Liver (tissue), 9 donors: ENCODE data around the gene BID. TPM values are rescaled to one million over a fixed set of nuclear protein-coding genes. Genes with fewer than 3 reads are reported as not detected.

Experiments
- DNase-seq: peaks from one replicate; pipeline ENCODE4 v3.0.0-alpha.2; 2017; ENCODE audit warnings: low spot score
- H3K27ac ChIP-seq, 2 donors: one replicate each; pipeline ENCODE4 v1.7.0; 2013; ENCODE audit warnings: inconsistent platforms in 2 of 2, low read length in 2 of 2, control low read depth in 1 of 2, low read depth in 1 of 2, mild to moderate bottlenecking in 1 of 2
- H3K27me3 ChIP-seq, 4 donors: one replicate each; pipeline versions ENCODE4 v1.6.1 to v1.7.0; 2013; ENCODE audit warnings: low read length in 3 of 4, inconsistent platforms in 1 of 4, mild to moderate bottlenecking in 1 of 4, moderate library complexity in 1 of 4; ENCODE audit not compliant: control insufficient read depth in 4 of 4, insufficient read depth in 4 of 4
- H3K36me3 ChIP-seq, 4 donors: one replicate each; pipeline versions ENCODE4 v1.6.1 to v1.7.0; 2013; ENCODE audit warnings: low read length in 3 of 4, mild to moderate bottlenecking in 3 of 4, low read depth in 1 of 4, moderate library complexity in 1 of 4; ENCODE audit not compliant: control insufficient read depth in 4 of 4, insufficient read depth in 3 of 4
- H3K4me1 ChIP-seq, 4 donors: one replicate each; pipeline versions ENCODE4 v1.6.1 to v1.7.0; 2013; ENCODE audit warnings: low read length in 3 of 4, mild to moderate bottlenecking in 3 of 4, moderate library complexity in 1 of 4; ENCODE audit not compliant: control insufficient read depth in 4 of 4, insufficient read depth in 4 of 4
- H3K4me3 ChIP-seq, 3 donors: one replicate each; pipeline versions ENCODE4 v1.6.1 to v1.7.0; 2013; ENCODE audit warnings: low read length in 3 of 3, control low read depth in 1 of 3, low read depth in 1 of 3, mild to moderate bottlenecking in 1 of 3
- H3K9ac ChIP-seq, 2 donors: one replicate each; pipeline ENCODE4 v1.7.0; 2013; ENCODE audit warnings: low read length in 2 of 2, mild to moderate bottlenecking in 2 of 2, moderate library complexity in 2 of 2, control low read depth in 1 of 2, low read depth in 1 of 2
- H3K9me3 ChIP-seq, 4 donors: one replicate each; pipeline versions ENCODE4 v1.6.1 to v1.7.0; 2013; ENCODE audit warnings: low read length in 3 of 4; ENCODE audit not compliant: control insufficient read depth in 4 of 4
- CTCF ChIP-seq: fragments of 150-350 bp; IDR thresholded peaks from 2 replicates; pipeline ENCODE4 v1.5.1; 2017; ENCODE audit warnings: improper control_type of control experiment, low read depth, low read length; ENCODE audit not compliant: missing input control
- FOXA1 ChIP-seq: IDR thresholded peaks from 2 replicates; pipeline ENCODE4 v1.6.1; 2016; ENCODE audit warnings: antibody characterized with exemption
- GABPA ChIP-seq, 2 donors: IDR thresholded peaks in 1 of 2; conservative IDR thresholded peaks in 1 of 2; 2 replicates each; pipeline ENCODE4 v1.6.1; 2016; ENCODE audit warnings: antibody characterized with exemption in 2 of 2, mild to moderate bottlenecking in 1 of 2, moderate library complexity in 1 of 2
- HNF4A ChIP-seq, 2 donors: conservative IDR thresholded peaks; 2 replicates each; pipeline ENCODE4 v1.6.1; 2016; ENCODE audit warnings: antibody characterized with exemption in 2 of 2, mild to moderate bottlenecking in 2 of 2
- HNF4G ChIP-seq: IDR thresholded peaks from 2 replicates; pipeline ENCODE4 v1.6.1; 2016; ENCODE audit warnings: antibody characterized with exemption
- NR2F2 ChIP-seq: IDR thresholded peaks from 2 replicates; pipeline ENCODE4 v1.6.1; 2016; ENCODE audit warnings: antibody characterized with exemption
- RAD21 ChIP-seq, 2 donors: IDR thresholded peaks; 2 replicates each; pipeline ENCODE4 v1.6.1; 2016; ENCODE audit warnings: antibody characterized with exemption in 2 of 2, mild to moderate bottlenecking in 2 of 2
- REST ChIP-seq: IDR thresholded peaks from 2 replicates; pipeline ENCODE4 v1.6.1; 2016; ENCODE audit warnings: antibody characterized with exemption, mild to moderate bottlenecking
- RXRA ChIP-seq, 2 donors: IDR thresholded peaks; 2 replicates each; pipeline ENCODE4 v1.6.1; 2017 to 2018; ENCODE audit warnings: antibody characterized with exemption in 2 of 2, mild to moderate bottlenecking in 1 of 2
- YY1 ChIP-seq: IDR thresholded peaks from 2 replicates; pipeline ENCODE4 v1.6.1; 2016; ENCODE audit warnings: antibody characterized with exemption, mild to moderate bottlenecking
- WGBS: extraction: QIAGEN DNeasy Blood & Tissue Kit; methylation state at CpG from one replicate; pipeline ENCODE4 v1.1.7; 2013; 5-methylcytosine and 5-hydroxymethylcytosine counted together
- polyA plus RNA-seq, 2 donors: library from polyadenylated mRNA; stranded (reverse) in 1 of 2; unstranded in 1 of 2; fragments of 200-250 nt in 1 of 2; fragments of >200 nt in 1 of 2; fragmentation: Nextera tagmentation in 1 of 2; extraction: Ambion mirVana in 1 of 2; gene quantifications; one replicate each; pipeline versions ENCODE4 v1.2.1 to v1.2.3, GENCODE V29; 2013 to 2015
- total RNA-seq, 2 donors: library from RNA; depleted of rRNA; stranded (reverse); fragments of >200 nt; gene quantifications; one replicate each; pipeline ENCODE4 v1.2.3, GENCODE V29; 2014
- TF ChIP-seq, protein P1 (sequence below): IDR thresholded peaks from 2 replicates; pipeline ENCODE4 v1.6.1; 2016; ENCODE audit warnings: antibody characterized with exemption
- TF ChIP-seq, protein P2 (sequence below): IDR thresholded peaks from 2 replicates; pipeline ENCODE4 v1.6.1; 2016; ENCODE audit warnings: antibody characterized with exemption
- donor health status: healthy.
- donor health status: healthy.
- donor health status: healthy.
- donor health status: healthy.
- donor health status: healthy.

BID gene
- total and polyA plus RNA-seq, 4 donors = 28.7 to 66.9 (median 52.6) TPM

DNA sequence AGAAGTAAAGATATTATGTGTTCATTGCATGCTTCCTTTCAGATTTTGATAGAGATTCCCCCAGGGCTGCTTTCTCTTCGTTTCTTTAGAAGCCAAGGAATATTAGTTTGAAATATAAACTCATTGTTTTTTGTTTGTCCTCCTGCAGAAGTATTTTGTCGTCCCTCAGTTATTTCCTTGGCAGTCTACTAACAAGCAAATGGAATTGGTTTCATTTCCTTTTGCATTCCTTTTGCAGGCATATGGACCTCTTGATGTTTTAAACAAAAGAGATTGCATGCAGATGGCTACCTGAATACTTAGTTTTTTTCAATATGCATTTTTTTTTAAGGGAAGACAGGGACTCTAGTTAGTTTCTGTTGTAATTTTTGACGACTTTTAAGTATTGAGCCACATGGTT lies 73.5 kb downstream of the BID start (continued):
- no peak for TF ChIP-seq REST
- no peak for TF ChIP-seq YY1
- no peak for TF ChIP-seq FOXA1
- TF ChIP-seq RXRA (IDR thresholded peaks at IDR 0.05) = no peak
- TF ChIP-seq, protein P1, sequence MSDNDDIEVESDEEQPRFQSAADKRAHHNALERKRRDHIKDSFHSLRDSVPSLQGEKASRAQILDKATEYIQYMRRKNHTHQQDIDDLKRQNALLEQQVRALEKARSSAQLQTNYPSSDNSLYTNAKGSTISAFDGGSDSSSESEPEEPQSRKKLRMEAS = no peak
- no peak for TF ChIP-seq RAD21 (IDR thresholded peaks at IDR 0.05)
- TF ChIP-seq GABPA (IDR thresholded peaks at IDR 0.05 in 1 of 2, conservative IDR thresholded peaks at IDR 0.05 in 1 of 2) = no peak

DNA sequence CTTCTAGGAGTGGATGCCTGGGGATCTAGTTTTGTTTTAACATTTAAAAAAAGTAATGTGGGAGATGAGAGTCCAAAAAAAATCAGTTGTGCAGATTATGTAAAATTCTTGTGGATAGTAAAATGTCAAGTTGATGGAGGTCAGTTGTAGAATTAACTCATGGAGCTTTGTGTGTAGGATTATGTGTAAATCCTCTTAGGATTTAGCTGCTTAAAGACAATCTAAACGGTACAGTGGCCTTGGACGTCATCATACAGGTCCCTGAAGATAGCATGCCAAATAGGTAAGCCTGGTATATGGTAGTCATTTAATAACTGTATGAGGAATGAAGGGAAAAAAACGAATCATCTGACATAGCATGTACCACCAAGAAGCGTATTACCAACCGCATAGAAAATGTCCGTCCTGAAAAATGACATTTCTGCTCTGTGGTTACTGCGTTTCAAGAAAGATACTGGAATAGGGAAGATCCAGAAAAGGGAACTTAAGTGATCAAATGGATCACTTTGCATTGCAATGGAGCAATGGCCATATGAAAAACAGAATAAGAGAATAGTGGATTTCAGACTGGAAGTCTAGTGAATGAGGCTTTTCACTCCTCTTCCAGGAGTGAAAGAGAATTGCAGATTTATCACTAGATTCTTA lies 74.5 kb downstream of the BID start:
- no peak for DNase-seq
- Histone ChIP-seq H3K36me3 (peaks cover 2 to 11% (median 7%) of the 10 kb centered on the region in 4 donors), H3K9me3 (no peaks in the 10 kb centered on the region), H3K4me1 (no peaks in the 10 kb centered on the region), H3K4me3 (no peak overlapping the region), H3K27me3 (no peaks in the 10 kb centered on the region), H3K9ac (no peak overlapping the region), H3K27ac (no peak overlapping the region)
- TF ChIP-seq HNF4G (no peak), YY1 (no peak), CTCF (no peak), HNF4A (conservative IDR thresholded peaks at IDR 0.05) (no peak), FOXA1 (no peak), REST (no peak), NR2F2 (no peak)
- TF ChIP-seq, protein P2, sequence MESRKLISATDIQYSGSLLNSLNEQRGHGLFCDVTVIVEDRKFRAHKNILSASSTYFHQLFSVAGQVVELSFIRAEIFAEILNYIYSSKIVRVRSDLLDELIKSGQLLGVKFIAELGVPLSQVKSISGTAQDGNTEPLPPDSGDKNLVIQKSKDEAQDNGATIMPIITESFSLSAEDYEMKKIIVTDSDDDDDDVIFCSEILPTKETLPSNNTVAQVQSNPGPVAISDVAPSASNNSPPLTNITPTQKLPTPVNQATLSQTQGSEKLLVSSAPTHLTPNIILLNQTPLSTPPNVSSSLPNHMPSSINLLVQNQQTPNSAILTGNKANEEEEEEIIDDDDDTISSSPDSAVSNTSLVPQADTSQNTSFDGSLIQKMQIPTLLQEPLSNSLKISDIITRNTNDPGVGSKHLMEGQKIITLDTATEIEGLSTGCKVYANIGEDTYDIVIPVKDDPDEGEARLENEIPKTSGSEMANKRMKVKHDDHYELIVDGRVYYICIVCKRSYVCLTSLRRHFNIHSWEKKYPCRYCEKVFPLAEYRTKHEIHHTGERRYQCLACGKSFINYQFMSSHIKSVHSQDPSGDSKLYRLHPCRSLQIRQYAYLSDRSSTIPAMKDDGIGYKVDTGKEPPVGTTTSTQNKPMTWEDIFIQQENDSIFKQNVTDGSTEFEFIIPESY = no peak
- WGBS = 90% methylated on average over 7 of the region's 7 CpGs
